Measurements from ENCODE around the gene CCDC12. TPM values are rescaled to one million over a fixed set of nuclear protein-coding genes. Genes with fewer than 3 reads are reported as not detected.

Gene CCDC12
- total and polyA plus RNA-seq, 4 experiments from 2014 or later, result 59.3 to 102 (median 73.0) TPM

GRCh38 chr3:46935168-46935858, 41.2 kb downstream of the CCDC12 start:
- no peak for DNase-seq
- peak overlapping the region in 4 of 7 donors; percentile 25 to 59 (median 45) for H3K27ac Mint-ChIP-seq
- CTCF ChIA-PET (ENCODE audit: partially characterized antibody), result interaction anchor here (1.0 to 2.0 kb wide), 5 partner anchors 12 to 69 kb away, joined by 3 to 7 read pairs (median 3); no protein-coding TSS in a partner anchor
- H3K36me3 Mint-ChIP-seq, result peaks cover 22 to 49% of the 10 kb centered on the region in 2 donors
- intact Hi-C loops (cut with micrococcal nuclease), result no loop called here
- Histone ChIP-seq H3K4me1 (ENCODE audit: insufficient read depth, low read length) (peaks cover 40% of the 10 kb centered on the region), H3K36me3 (ENCODE audit: insufficient read depth, low read length) (peaks cover 40% of the 10 kb centered on the region), H3K27ac (ENCODE audit: low read depth, low read length) (no peak overlapping the region), H3K9me3 (ENCODE audit: control insufficient read depth in 1 of 2, low read length in 2 of 2) (no peaks in the 10 kb centered on the region), H3K4me3 (ENCODE audit: low read length in 2 of 2) (no peak overlapping the region), H3K27me3 (ENCODE audit: insufficient read depth, low read length) (no peaks in the 10 kb centered on the region)
- no peaks in the 10 kb centered on the region for H3K27me3 Mint-ChIP-seq
- H3K9me3 Mint-ChIP-seq, result peaks cover 0 to 2% (median 0%) of the 10 kb centered on the region in 8 donors
- POLR2A ChIA-PET (ENCODE audit: partially characterized antibody), result interaction anchor here (0.6 to 2.8 kb wide), 5 partner anchors 13 to 284 kb away, joined by 3 to 17 read pairs (median 5); partner anchors contain the start of gene NBEAL2
- no peak overlapping the region for H3K4me3 Mint-ChIP-seq
- peaks cover 39 to 68% (median 47%) of the 10 kb centered on the region in 4 donors for H3K4me1 Mint-ChIP-seq

- Mint-ChIP-seq H3K4me1 (peaks cover 38 to 64% (median 46%) of the 10 kb centered on the region in 4 donors), H3K9me3 (peaks cover 0 to 2% (median 0%) of the 10 kb centered on the region in 8 donors), H3K27ac (peak overlapping the region in 5 of 7 donors; percentile 15 to 85 (median 29)), H3K36me3 (peaks cover 17 to 42% of the 10 kb centered on the region in 2 donors), H3K27me3 (no peaks in the 10 kb centered on the region), H3K4me3 (no peak overlapping the region)
- H3K9me3 ChIP-seq (ENCODE audit: control insufficient read depth in 1 of 2, low read length in 2 of 2), result no peaks in the 10 kb centered on the region
- H3K27me3 ChIP-seq (ENCODE audit: insufficient read depth, low read length), result no peaks in the 10 kb centered on the region
- ChIA-PET POLR2A (ENCODE audit: partially characterized antibody) (interaction anchor here (0.6 to 2.8 kb wide), 6 partner anchors 13 to 414 kb away, joined by 3 to 17 read pairs (median 4); partner anchors contain the start of gene NBEAL2), CTCF (ENCODE audit: partially characterized antibody) (interaction anchor here (1.2 to 2.0 kb wide), 3 partner anchors 13 to 64 kb away, joined by 3 to 7 read pairs (median 7); no protein-coding TSS in a partner anchor)
- intact Hi-C loops (cut with micrococcal nuclease), result no loop called here
- H3K36me3 ChIP-seq (ENCODE audit: insufficient read depth, low read length), result peaks cover 33% of the 10 kb centered on the region
- no peak overlapping the region for H3K27ac ChIP-seq (ENCODE audit: low read depth, low read length)
- H3K4me1 ChIP-seq (ENCODE audit: insufficient read depth, low read length), result peaks cover 46% of the 10 kb centered on the region
- DNase-seq, result no peak
- no peak overlapping the region for H3K4me3 ChIP-seq (ENCODE audit: low read length in 2 of 2)
Observed at GRCh38 chr3:46934498-46935167, 41.9 kb downstream of the CCDC12 start.

GRCh38 chr3:46934072-46934471, 42.5 kb downstream of the CCDC12 start:
- Mint-ChIP-seq H3K27ac (peak overlapping the region in 5 of 7 donors; percentile 9 to 85 (median 19)), H3K4me1 (peaks cover 38 to 63% (median 46%) of the 10 kb centered on the region in 4 donors), H3K27me3 (no peaks in the 10 kb centered on the region), H3K36me3 (peaks cover 20 to 37% of the 10 kb centered on the region in 2 donors), H3K9me3 (peaks cover 0 to 2% (median 0%) of the 10 kb centered on the region in 8 donors), H3K4me3 (no peak overlapping the region)
- peaks cover 28% of the 10 kb centered on the region for H3K36me3 ChIP-seq (ENCODE audit: insufficient read depth, low read length)
- H3K4me1 ChIP-seq (ENCODE audit: insufficient read depth, low read length), result peaks cover 51% of the 10 kb centered on the region
- no peak overlapping the region for H3K4me3 ChIP-seq (ENCODE audit: low read length in 2 of 2)
- no peak for DNase-seq
- no peak overlapping the region for H3K27ac ChIP-seq (ENCODE audit: low read depth, low read length)
- H3K27me3 ChIP-seq (ENCODE audit: insufficient read depth, low read length), result no peaks in the 10 kb centered on the region
- ChIA-PET CTCF (ENCODE audit: partially characterized antibody) (interaction anchor here (1.6 to 2.0 kb wide), 2 partner anchors 13 to 64 kb away, joined by 7 read pairs; no protein-coding TSS in a partner anchor), POLR2A (ENCODE audit: partially characterized antibody) (interaction anchor here (0.6 to 2.8 kb wide), 4 partner anchors 14 to 415 kb away, joined by 3 to 17 read pairs (median 3); no protein-coding TSS in a partner anchor)
- intact Hi-C loops (cut with micrococcal nuclease), result no loop called here
- H3K9me3 ChIP-seq (ENCODE audit: control insufficient read depth in 1 of 2, low read length in 2 of 2), result no peaks in the 10 kb centered on the region

GRCh38 chr3:46933261-46933660, 43.3 kb downstream of the CCDC12 start:
- no peaks in the 10 kb centered on the region for H3K27me3 Mint-ChIP-seq
- H3K9me3 Mint-ChIP-seq, result peaks cover 0 to 6% (median 4%) of the 10 kb centered on the region in 8 donors
- ChIA-PET CTCF (ENCODE audit: partially characterized antibody) (interaction anchor here (0.9 to 1.6 kb wide), 2 partner anchors 14 to 65 kb away, joined by 3 to 7 read pairs; no protein-coding TSS in a partner anchor), POLR2A (ENCODE audit: partially characterized antibody) (interaction anchor here (2.8 kb wide), 1 partner anchor 15 kb away, joined by 17 read pairs; no protein-coding TSS in a partner anchor)
- Histone ChIP-seq H3K4me1 (ENCODE audit: insufficient read depth, low read length) (peaks cover 59% of the 10 kb centered on the region), H3K4me3 (ENCODE audit: low read length in 2 of 2) (no peak overlapping the region), H3K9me3 (ENCODE audit: control insufficient read depth in 1 of 2, low read length in 2 of 2) (no peaks in the 10 kb centered on the region), H3K36me3 (ENCODE audit: insufficient read depth, low read length) (peaks cover 19% of the 10 kb centered on the region), H3K27ac (ENCODE audit: low read depth, low read length) (no peak overlapping the region), H3K27me3 (ENCODE audit: insufficient read depth, low read length) (no peaks in the 10 kb centered on the region)
- no peak overlapping the region for H3K4me3 Mint-ChIP-seq
- no peak for DNase-seq
- H3K36me3 Mint-ChIP-seq, result peaks cover 24 to 39% of the 10 kb centered on the region in 2 donors
- peaks cover 40 to 68% (median 49%) of the 10 kb centered on the region in 4 donors for H3K4me1 Mint-ChIP-seq
- intact Hi-C loops (cut with micrococcal nuclease), result no loop called here
- H3K27ac Mint-ChIP-seq, result peak overlapping the region in 5 of 7 donors; percentile 43 to 78 (median 66)

- Histone ChIP-seq H3K36me3 (ENCODE audit: insufficient read depth, low read length) (peaks cover 13% of the 10 kb centered on the region), H3K27ac (ENCODE audit: low read depth, low read length) (peak overlapping the region; percentile 7), H3K27me3 (ENCODE audit: insufficient read depth, low read length) (no peaks in the 10 kb centered on the region), H3K4me1 (ENCODE audit: insufficient read depth, low read length) (peaks cover 66% of the 10 kb centered on the region), H3K9me3 (ENCODE audit: control insufficient read depth in 1 of 2, low read length in 2 of 2) (no peaks in the 10 kb centered on the region), H3K4me3 (ENCODE audit: low read length in 2 of 2) (no peak overlapping the region)
- peak overlapping the region in 3 of 8 donors; percentile 25 to 60 (median 52) for H3K4me3 Mint-ChIP-seq
- peaks cover 41 to 74% (median 52%) of the 10 kb centered on the region in 4 donors for H3K4me1 Mint-ChIP-seq
- ChIA-PET CTCF (ENCODE audit: partially characterized antibody) (interaction anchor here (0.9 to 1.6 kb wide), 2 partner anchors 15 to 66 kb away, joined by 3 to 7 read pairs; no protein-coding TSS in a partner anchor), POLR2A (ENCODE audit: partially characterized antibody) (interaction anchor here (1.0 to 2.8 kb wide), 2 partner anchors 15 to 21 kb away, joined by 3 to 17 read pairs; no protein-coding TSS in a partner anchor)
- no peaks in the 10 kb centered on the region for H3K27me3 Mint-ChIP-seq
- H3K36me3 Mint-ChIP-seq, result peaks cover 20 to 34% of the 10 kb centered on the region in 2 donors
- peak overlapping the region; percentile 54 to 88 (median 64) for H3K27ac Mint-ChIP-seq
- DNase-seq, result no peak
- intact Hi-C loops (cut with micrococcal nuclease), result no loop called here
- H3K9me3 Mint-ChIP-seq, result peaks cover 0 to 7% (median 4%) of the 10 kb centered on the region in 8 donors
Observed at GRCh38 chr3:46932455-46933225, 43.9 kb downstream of the CCDC12 start.

- peak overlapping the region; percentile 54 to 88 (median 64) for H3K27ac Mint-ChIP-seq
- H3K27me3 Mint-ChIP-seq, result no peaks in the 10 kb centered on the region
- Histone ChIP-seq H3K4me3 (ENCODE audit: low read length in 2 of 2) (no peak overlapping the region), H3K27ac (ENCODE audit: low read depth, low read length) (peak overlapping the region; percentile 7), H3K36me3 (ENCODE audit: insufficient read depth, low read length) (peaks cover 8% of the 10 kb centered on the region), H3K27me3 (ENCODE audit: insufficient read depth, low read length) (no peaks in the 10 kb centered on the region), H3K4me1 (ENCODE audit: insufficient read depth, low read length) (peaks cover 74% of the 10 kb centered on the region), H3K9me3 (ENCODE audit: control insufficient read depth in 1 of 2, low read length in 2 of 2) (no peaks in the 10 kb centered on the region)
- H3K9me3 Mint-ChIP-seq, result peaks cover 0 to 7% (median 4%) of the 10 kb centered on the region in 8 donors
- peak in 1 of 5 donors; percentile 39 for DNase-seq
- intact Hi-C loops (cut with micrococcal nuclease), result no loop called here
- H3K4me1 Mint-ChIP-seq, result peaks cover 49 to 82% (median 60%) of the 10 kb centered on the region in 4 donors
- H3K36me3 Mint-ChIP-seq, result peaks cover 17 to 39% of the 10 kb centered on the region in 2 donors
- ChIA-PET CTCF (ENCODE audit: partially characterized antibody) (interaction anchor here (1.3 kb wide), 1 partner anchor 11 kb away, joined by 4 read pairs; no protein-coding TSS in a partner anchor), POLR2A (ENCODE audit: partially characterized antibody) (interaction anchor here (1.0 to 2.8 kb wide), 3 partner anchors 20 to 62 kb away, joined by 3 to 9 read pairs (median 3); no protein-coding TSS in a partner anchor)
- peak overlapping the region in 7 of 8 donors; percentile 12 to 60 (median 30) for H3K4me3 Mint-ChIP-seq
Observed at GRCh38 chr3:46931631-46932331, 44.8 kb downstream of the CCDC12 start.
